K562 (cell line): ENCODE measurements around the gene THYN1. TPM values are rescaled to one million over a fixed set of nuclear protein-coding genes. Genes with fewer than 3 reads are reported as not detected.

Experiments used
- ARID2 ChIP-seq: fragments of 450-650 bp; IDR thresholded peaks from 2 replicates; pipeline ENCODE4 v1.6.1; 2017; ENCODE audit warnings: antibody characterized with exemption, mild to moderate bottlenecking
- BCLAF1 ChIP-seq, 2 experiments: fragments of 450-650 bp in 1 of 2; IDR thresholded peaks; 2 replicates each; pipeline ENCODE4 v1.6.1; 2011 to 2017; ENCODE audit warnings: low read depth in 2 of 2, antibody characterized with exemption in 1 of 2, borderline replicate concordance in 1 of 2, low read length in 1 of 2, mild to moderate bottlenecking in 1 of 2, mixed read lengths in 1 of 2; ENCODE audit not compliant: control insufficient read depth in 1 of 2
- KAT2B ChIP-seq: IDR thresholded peaks from one replicate; pipeline ENCODE4 v1.6.1; 2012; ENCODE audit warnings: low read depth, mild to moderate bottlenecking, control low read depth, inconsistent platforms, low read length, moderate library complexity
- MED1 ChIP-seq: sonication (generic); formaldehyde crosslinking; IDR thresholded peaks from 2 replicates; pipeline ENCODE4 v1.8.1; 2023; ENCODE audit warnings: missing genetic modification reagents, borderline replicate concordance
- NR2C1 ChIP-seq, 2 experiments: fragments of 450-650 bp; IDR thresholded peaks; 2 replicates each; pipeline ENCODE4 v1.6.1; 2017; ENCODE audit warnings: mild to moderate bottlenecking in 2 of 2, antibody characterized with exemption in 1 of 2, inconsistent platforms in 1 of 2, missing compliant biosample characterization in 1 of 2, missing genetic modification characterization in 1 of 2
- PHF20 ChIP-seq: fragments of 450-650 bp; IDR thresholded peaks from 2 replicates; pipeline ENCODE4 v1.6.1; 2018; ENCODE audit not compliant: partially characterized antibody
- PTBP1 ChIP-seq: fragments of 200-400 bp; formaldehyde crosslinking; IDR thresholded peaks from 2 replicates; pipeline ENCODE4 v1.6.1; 2017; ENCODE audit warnings: low read depth, low read length
- RCOR1 ChIP-seq, 2 experiments: IDR thresholded peaks; 2 replicates each; pipeline ENCODE4 v1.6.1; 2012; ENCODE audit warnings: low read depth in 2 of 2, low read length in 2 of 2, borderline replicate concordance in 1 of 2, improper control_type of control experiment in 1 of 2
- SMARCC2 ChIP-seq: fragments of 450-650 bp; IDR thresholded peaks from 2 replicates; pipeline ENCODE4 v1.6.1; 2017; ENCODE audit warnings: antibody characterized with exemption, moderate library complexity, mild to moderate bottlenecking, low read depth
- SREBF1 ChIP-seq: fragments of 150-350 bp; IDR thresholded peaks from 2 replicates; pipeline ENCODE4 v1.6.1; 2014; ENCODE audit warnings: antibody characterized with exemption, low read depth, low read length, borderline replicate concordance
- TBL1XR1 ChIP-seq, 2 experiments: IDR thresholded peaks; 2 replicates each; pipeline ENCODE4 v1.6.1; 2012; ENCODE audit warnings: improper control_type of control experiment in 2 of 2, low read length in 2 of 2, mild to moderate bottlenecking in 1 of 2
- TSC22D4 ChIP-seq: fragments of 450-650 bp; IDR thresholded peaks from 2 replicates; pipeline ENCODE4 v1.6.1; 2016; ENCODE audit warnings: missing genetic modification characterization, missing biosample characterization, control low read depth
- TSHZ1 ChIP-seq: fragments of 250-450 bp; sonication (Bioruptor Pico); IDR thresholded peaks from 2 replicates; pipeline ENCODE4 v1.4.0; 2020; ENCODE audit warnings: mild to moderate bottlenecking, moderate library complexity
- ZFP1 ChIP-seq: fragments of 450-650 bp; formaldehyde crosslinking; IDR thresholded peaks from 2 replicates; pipeline ENCODE4 v1.4.0; 2020; ENCODE audit warnings: mild to moderate bottlenecking, mixed read lengths
- ZNF324 ChIP-seq: fragments of 250-450 bp; sonication (Bioruptor Pico); IDR thresholded peaks from 2 replicates; pipeline ENCODE4 v1.4.0; 2020; ENCODE audit warnings: mild to moderate bottlenecking
- ZNF431 ChIP-seq: sonication (generic); formaldehyde crosslinking; IDR thresholded peaks from 2 replicates; pipeline ENCODE4 v1.8.0; 2022; ENCODE audit warnings: mild to moderate bottlenecking, missing genetic modification reagents
- polyA plus RNA-seq, 8 experiments: library from polyadenylated mRNA; depleted of rRNA in 4 of 8; stranded (reverse) in 5 of 8; unstranded in 3 of 8; fragments of >200 nt; fragmentation: Nextera tagmentation in 2 of 8; fragmentation: Illumina TruSeq in 1 of 8; extraction: Ambion mirVana in 2 of 8; extraction: Trizol in 1 of 8; gene quantifications; 2 replicates each; pipeline versions ENCODE4 v1.2.1 to v1.2.3, GENCODE V29; 2011 to 2014; ENCODE audit warnings: inconsistent platforms in 1 of 8, missing spikeins in 1 of 8
- total RNA-seq, 7 experiments: library from RNA; depleted of rRNA in 6 of 7; stranded (reverse); fragments of >200 nt in 6 of 7; fragmentation: Illumina TruSeq in 2 of 7; extraction: Trizol in 2 of 7; gene quantifications; 2 replicates each; pipeline versions ENCODE4 v1.2.1 to v1.2.3, GENCODE V29; 2011 to 2021; ENCODE audit warnings: low replicate concordance in 1 of 7
- TF ChIP-seq, protein P1 (sequence below): conservative IDR thresholded peaks from 2 replicates; pipeline ENCODE4 v1.6.1; 2011; ENCODE audit warnings: low read depth, mild to moderate bottlenecking, low read length; ENCODE audit not compliant: control insufficient read depth

THYN1 gene
- total and polyA plus RNA-seq, 9 of the 15 experiments (the other 6 are each of a cell fraction or from before 2014, with no cell fraction given): 54.9 to 279 (median 104) TPM

DNA sequence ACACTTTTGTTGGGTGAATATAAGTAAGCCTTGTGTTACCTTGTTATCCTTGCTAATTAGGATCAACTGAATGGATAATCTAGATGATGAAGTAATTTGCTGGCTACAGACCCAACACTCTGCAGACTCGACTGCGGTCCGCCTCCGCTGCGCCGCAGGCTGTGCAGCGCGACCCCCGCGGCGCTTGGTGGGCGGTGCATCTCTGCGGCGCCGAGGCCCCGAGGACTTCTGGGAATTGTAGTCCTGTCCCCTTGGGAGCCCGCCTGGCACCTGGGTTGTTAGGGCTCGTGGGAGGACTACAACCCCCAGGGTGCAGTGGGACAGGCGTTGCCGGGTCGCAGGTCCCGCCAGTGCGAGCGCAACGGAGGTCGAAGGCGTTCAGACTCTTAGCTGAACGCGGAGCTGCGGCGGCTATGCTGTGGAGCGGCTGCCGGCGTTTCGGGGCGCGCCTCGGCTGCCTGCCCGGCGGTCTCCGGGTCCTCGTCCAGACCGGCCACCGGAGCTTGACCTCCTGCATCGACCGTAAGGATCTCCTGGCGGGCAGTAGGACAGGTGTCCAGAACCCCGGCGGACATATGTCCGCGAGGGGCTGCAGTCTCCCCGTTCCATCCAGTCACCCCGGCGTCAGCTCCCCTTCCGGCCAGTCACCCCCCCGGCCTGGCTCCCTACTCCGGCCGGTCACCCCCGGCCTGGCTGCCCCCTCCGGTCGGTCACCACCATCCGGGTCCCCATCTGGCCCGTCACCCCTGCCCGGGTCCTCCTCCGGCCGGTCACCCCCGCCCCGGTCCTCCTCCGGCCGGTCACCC lies at the start of gene THYN1, which contains the start of gene ACAD8 (continued):
- TF ChIP-seq BCLAF1 (IDR thresholded peaks at IDR 0.05; ENCODE audit: borderline replicate concordance in 1 of 2, control insufficient read depth in 1 of 2, low read depth in 2 of 2, low read length in 1 of 2): no peak
- no peak for TF ChIP-seq ZFP1 (CRISPR knock-in tag)
- TF ChIP-seq PHF20: peak; percentile 15
- no peak for TF ChIP-seq TSC22D4 (tag)
- TF ChIP-seq PTBP1: no peak
- no peak for TF ChIP-seq ZNF431 (CRISPR knock-in tag)
- TF ChIP-seq TSHZ1 (CRISPR knock-in tag): no peak
- peak; percentile 97 for TF ChIP-seq NR2C1 (IDR thresholded peaks at IDR 0.05)
- peak; percentile 98 for TF ChIP-seq NR2C1 (tag; IDR thresholded peaks at IDR 0.05)
- TF ChIP-seq ARID2: no peak
- no peak for TF ChIP-seq MED1 (CRISPR knock-in tag)
- TF ChIP-seq TBL1XR1 (IDR thresholded peaks at IDR 0.05; ENCODE audit: low read length in 2 of 2): no peak
- TF ChIP-seq KAT2B: no peak
- TF ChIP-seq ZNF324 (CRISPR knock-in tag): no peak
- no peak for TF ChIP-seq SMARCC2
- TF ChIP-seq SREBF1: no peak
- TF ChIP-seq, protein P1, sequence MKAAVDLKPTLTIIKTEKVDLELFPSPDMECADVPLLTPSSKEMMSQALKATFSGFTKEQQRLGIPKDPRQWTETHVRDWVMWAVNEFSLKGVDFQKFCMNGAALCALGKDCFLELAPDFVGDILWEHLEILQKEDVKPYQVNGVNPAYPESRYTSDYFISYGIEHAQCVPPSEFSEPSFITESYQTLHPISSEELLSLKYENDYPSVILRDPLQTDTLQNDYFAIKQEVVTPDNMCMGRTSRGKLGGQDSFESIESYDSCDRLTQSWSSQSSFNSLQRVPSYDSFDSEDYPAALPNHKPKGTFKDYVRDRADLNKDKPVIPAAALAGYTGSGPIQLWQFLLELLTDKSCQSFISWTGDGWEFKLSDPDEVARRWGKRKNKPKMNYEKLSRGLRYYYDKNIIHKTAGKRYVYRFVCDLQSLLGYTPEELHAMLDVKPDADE: peak; percentile 97
- TF ChIP-seq RCOR1 (IDR thresholded peaks at IDR 0.05; ENCODE audit: borderline replicate concordance in 1 of 2, low read depth in 2 of 2, low read length in 2 of 2): no peak; a peak in 1 of 4 replicates
